CD4-positive, alpha-beta T cell treated with Interferon alpha-2 for 1 hour (primary cell): ENCODE data around the gene PRR30.

Source experiments
- DNase-seq, 2 donors: peaks; one replicate each; pipeline ENCODE4 v3.0.0-alpha.2; 2020 to 2022

PRR30 gene

DNA sequence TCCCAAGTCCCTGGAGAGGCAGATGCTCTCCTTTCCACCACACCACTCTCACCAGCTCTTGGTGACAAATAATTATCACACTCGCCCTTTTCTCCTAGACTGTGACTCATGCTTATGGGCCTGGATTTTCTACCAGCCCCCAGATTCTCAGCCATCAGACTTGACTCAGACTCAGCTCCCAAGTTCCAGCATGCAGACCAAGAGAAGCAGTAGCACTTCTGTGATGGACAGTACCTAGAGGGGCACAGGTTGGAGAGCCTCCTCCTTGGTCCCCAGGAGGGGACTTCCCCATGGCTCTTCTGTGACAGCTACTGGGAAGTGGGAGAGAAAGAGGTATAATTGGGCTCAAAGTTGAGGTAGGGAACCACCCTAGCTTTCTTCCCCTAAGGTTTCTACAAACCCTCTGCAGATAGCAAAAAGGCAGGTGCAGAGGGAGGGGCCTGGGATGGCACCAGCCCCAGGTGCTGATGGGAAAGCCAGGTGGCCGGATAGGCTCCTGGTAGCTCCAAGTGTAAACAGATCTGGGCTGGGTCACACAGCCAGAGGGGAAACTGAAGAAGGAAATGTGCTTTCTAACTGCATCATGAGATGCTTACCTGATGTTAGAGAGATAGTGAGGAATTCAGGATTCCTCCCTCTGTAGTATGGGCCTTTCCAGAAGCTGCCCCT lies 13.7 kb upstream of the PRR30 start:
- no peak for DNase-seq

DNA sequence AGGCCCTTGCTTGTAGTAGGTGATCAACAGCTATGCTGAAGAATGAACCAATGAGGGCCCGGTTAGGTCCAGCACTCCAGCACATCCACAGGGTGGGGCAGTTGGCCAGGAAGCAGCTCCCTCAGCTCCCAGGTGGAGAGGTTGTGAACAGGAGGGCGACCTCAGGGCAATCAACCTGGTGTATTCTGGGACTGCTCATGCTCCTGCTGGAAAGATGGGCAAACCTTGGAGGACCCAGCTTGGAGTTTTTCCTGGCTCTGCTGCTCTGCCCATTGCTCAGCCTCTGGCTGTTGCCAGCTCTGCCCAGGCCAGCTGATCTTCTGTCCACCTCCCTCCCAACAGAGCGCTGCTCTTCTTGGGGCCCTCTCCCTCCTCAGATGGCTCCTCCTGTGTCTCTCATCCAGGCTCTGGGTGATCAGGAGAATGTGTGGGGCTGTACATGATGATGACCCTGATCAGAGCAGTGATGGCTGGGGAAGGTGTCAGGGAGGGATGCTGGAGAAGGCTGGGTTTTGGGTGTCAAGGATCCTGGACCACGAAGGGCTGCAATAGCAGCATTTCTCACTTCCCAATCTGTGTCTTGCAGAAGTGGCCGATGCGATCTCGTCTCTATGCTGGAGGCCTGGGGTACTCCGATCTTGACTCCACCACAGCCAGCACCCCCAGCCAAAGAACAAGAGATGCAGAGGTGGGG lies 13.0 kb upstream of the PRR30 start:
- no peak for DNase-seq

GRCh38 chr2:27150639-27151230 lies 11.5 kb upstream of the PRR30 start:
- no peak for DNase-seq

GRCh38 chr2:27149570-27150405 lies 10.6 kb upstream of the PRR30 start:
- DNase-seq = no peak

DNA sequence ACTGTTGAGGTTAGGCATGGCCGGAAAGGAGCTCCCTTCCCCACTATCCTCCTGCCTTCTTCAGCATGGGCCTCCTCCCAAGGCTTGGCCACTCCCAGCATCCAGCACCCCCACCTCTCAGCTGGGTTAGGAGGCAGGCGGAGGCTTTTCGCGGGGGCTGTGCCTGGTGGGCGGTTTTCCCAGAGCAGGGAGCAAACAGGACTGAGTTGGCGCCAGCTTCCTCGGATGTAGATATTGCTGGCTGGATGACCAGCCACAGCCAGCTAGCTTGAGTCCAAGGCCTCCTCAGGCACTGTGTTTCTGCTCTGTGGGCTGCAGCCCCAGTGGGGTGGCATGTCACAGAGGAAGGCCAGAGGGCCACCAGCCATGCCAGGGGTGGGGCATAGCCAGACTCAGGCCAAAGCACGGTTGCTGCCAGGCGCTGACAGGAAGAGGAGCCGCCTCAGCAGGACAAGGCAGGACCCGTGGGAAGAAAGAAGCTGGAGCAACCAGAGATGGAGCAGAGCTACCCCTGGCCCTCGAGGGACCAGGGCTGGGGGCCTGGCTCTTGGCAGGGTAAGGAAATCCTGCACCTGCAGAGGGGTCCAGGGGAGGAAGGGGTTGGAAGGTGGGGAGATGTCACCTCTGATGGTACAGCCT lies 9.7 kb upstream of the PRR30 start, which contains the start of gene TCF23:
TCF23 (plus strand) TSS at position 204 of the 639 bp plus-strand sequence; CDS start at position 334, 130 bp downstream.
- no peak for DNase-seq

DNA sequence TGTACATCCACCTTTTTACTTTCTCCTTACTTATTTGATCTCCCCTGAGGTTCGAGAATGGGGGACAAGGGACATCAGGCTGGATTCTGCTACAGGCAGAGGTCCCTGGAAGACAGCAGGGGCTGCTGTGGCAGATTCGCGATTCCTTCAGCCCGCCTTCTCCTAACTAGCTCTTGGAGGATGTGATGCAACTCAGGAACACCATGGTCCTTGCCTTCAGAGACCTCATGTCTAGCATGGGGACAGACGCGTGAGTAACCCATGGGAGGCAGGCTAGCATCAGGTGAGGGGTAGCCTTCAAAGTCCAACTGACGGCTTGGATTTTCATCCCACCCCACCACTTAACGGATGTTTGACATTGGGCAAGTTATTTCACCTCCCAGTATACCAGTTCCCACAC lies 8.7 kb upstream of the PRR30 start:
- DNase-seq = no peak

DNA sequence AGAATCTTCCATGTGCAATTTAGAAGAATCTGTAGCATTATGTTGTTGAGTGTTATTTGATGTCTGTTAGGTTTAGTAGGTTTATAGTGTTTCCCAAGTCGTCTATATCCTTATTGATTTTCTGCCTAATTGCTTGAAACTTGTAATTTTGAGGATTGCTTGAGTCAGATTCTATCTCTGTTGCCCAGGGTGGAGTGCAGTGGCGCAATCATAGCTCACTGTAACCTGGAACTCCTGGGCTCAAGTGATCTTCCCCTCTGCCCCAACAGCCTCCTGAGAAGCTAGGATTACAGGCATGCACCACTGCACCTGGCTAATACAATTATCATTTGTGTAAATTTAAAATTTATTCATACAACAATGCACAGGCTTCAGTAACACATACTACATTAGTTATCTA lies 6.5 kb upstream of the PRR30 start:
- no peak for DNase-seq

- no peak for DNase-seq
These were observed 4.1 kb upstream of the PRR30 start for GRCh38 chr2:27143285-27143684.

DNA sequence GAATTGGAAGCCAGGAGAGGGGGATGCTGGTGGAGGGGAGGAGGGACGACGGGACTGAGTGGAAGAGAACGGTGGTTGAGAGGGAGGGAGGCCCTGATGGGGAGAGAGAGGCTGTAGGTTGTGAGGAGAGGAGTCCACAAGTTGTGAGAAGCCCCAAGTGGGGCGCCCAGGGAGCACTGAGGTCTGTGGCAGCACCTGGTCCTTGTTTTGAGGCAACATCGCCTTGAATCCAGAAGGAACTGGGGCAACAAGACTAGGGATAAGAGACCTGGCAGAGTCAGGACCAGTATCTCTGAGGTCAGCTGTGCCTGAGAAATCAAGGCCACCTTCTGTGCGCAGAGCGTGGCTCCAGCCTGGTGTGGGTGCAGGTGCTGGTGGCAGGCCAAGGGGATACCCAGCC lies 1.1 kb downstream of the PRR30 start:
- no peak for DNase-seq

GRCh38 chr2:27137322-27137935 lies 1.8 kb downstream of the PRR30 start:
- DNase-seq = no peak

- no peak for DNase-seq
These were observed 2.5 kb downstream of the PRR30 start for GRCh38 chr2:27136751-27137150.

DNA sequence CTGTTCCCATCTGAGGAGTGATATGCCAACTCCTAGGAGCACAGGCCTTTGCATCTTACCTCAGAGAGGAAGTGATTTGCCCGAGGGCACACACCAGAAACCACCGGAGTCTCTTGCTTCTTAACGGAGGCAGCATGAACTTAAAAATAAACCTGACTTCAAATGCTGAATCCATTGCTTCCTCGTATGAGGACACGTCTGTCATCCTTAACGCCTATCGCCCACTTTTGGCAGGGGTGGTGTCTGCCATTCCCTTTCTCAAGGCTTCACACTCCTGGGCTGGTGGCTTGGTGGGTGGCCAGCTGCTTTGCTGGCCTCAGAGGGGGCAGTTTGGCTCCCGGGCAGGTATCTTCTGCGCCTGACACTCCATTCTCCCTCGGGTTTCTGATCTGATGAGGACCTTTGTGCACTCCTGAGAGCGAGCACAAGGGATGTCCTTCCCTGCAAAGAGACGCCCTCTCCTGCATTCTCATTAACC lies 3.7 kb downstream of the PRR30 start:
- no peak for DNase-seq

DNA sequence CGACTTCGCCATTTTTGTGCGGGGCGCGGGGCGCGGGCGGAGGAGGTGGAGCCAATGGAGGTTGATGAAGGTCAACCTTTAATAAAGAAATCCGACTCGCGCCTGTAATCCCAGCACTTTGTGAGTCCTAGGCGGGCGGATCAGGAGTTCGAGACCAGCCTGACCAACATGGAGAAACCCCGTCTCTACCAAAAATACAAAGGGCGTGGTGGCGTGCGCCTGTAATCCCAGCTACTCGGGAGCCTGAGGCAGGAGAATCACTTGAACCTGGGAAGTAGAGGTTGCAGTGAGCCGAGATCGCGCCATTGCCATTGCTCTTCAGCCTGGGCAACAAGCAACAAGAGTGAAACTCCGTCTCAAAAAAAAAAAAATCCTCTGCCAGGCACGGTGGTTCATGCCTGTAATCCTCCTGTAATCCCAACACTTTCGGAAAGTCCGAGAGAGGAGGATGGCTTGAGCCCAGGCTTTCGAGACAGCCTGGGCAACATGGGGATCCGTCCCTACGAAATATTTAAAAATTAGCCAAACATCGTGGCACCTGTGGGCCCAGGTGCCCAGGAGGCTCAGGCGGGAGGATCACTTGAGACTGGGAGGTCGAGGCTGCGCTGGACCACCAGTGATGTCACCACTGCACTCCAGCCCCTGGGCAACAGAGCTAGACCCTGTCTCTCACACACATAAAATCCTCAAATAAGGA lies 4.3 kb downstream of the PRR30 start:
- no peak for DNase-seq

GRCh38 chr2:27133905-27134780 lies 5.1 kb downstream of the PRR30 start, which contains the start of gene PREB:
Gene PREB (minus strand): TSS chr2:27134636. CDS start chr2:27134421, 215 bp downstream.
- DNase-seq = peak; percentile 97 to 98

DNA sequence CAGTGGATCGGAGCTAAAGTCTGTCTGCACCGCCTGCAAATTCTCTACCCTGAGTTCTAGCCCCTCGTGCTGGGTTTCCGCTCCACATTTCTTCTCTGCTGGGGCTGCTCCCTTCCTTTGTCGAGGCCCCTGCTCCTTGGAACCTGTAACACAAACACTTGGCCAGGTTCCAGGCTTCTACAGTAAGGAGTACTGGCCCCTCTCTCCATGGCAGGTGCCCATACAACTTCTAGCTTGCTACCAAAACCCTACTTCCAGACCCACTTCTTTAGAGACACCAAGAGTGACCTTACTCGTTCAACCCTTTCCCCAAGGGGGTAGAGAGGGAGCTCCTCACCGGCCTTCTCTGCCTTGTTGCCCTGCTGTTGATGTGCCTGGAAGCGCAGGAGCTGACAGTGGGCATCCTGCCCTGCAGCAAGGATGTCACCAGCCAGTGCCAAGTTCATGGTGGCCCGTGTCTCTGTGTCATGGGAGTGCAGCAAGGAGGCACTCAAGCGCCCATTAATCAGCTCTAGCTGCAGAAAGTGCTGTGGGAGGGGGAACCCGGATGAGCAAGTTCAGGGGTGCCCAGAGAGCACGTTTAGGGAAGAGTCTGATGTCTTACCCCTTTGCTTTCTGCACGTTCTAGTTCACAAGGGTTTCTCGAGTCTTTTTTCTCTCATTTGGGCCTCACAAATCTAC lies 5.9 kb downstream of the PRR30 start:
- peak in 1 of 2 donors; percentile 16 for DNase-seq

GRCh38 chr2:27131429-27131828 lies 7.8 kb downstream of the PRR30 start:
- DNase-seq = no peak

DNA sequence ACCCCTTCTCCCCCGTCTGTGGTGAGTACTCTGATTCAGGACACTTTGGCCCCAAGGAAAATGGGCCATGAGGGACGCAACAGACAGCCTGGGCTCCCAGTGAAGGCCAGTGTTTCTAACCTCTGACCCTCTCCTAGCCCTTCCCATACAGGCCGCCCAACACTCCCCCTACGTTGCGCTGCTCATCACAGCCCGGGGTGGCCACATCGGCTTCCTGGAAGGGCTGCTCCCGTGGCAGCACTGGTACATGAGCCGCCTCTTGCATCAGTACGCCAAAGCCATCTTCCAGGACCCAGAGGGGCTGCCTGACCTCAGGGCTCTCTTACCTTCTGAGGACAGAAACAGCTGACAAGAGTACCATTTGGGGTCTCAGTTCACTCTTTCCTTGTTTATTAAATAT lies 8.8 kb downstream of the PRR30 start:
- DNase-seq = no peak

DNA sequence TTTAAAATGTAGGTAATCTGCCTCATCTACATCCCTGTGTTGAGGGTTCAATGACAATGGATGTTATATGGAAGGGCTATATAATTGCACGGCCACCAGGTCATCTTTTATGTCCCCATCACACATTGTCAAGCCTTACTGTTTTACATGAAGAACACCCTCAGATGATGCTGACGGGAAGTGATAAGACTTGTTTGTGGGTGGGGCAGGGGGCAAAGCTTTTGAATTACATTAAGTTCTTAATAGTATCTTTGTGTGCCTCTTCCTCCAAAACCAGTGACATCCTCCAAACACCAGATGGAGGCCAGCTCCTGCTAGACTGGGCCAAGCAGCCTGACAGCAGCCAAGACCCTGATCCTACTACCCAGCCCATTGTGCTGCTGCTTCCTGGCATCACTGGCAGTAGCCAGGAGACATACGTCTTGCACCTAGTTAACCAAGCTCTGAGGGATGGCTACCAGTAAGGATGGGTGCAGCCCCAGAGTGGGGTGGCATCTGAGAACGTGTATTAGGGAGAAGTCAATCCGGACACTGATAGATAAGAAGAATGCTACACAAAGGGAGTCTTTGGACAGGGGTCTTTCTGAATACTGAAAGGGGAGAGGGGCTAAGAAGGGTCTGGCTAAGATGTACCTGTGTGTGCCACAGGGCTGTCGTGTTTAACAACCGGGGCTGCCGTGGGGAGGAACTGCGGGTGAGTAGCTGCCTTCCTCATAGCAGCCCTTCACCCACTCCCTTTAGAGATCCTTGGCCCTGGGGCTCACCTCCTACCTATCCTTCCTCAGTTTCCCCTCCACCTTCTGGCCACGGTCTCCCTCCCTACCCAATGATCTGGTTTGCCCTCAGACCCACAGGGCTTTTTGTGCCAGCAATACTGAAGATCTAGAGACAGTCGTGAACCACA lies 10.3 kb downstream of the PRR30 start:
- no peak for DNase-seq
